Nephron (organoid): ENCODE measurements around the gene AP2S1.
A peak's percentile ranks its signal among the peaks of the same experiment; 100 is the strongest.

Experiments used
- H3K27ac Mint-ChIP-seq, 3 experiments: 2 replicates each; pipeline ENCODE4 v1.8.0; 2020; ENCODE audit warnings: mixed read lengths in 3 of 3, mild to moderate bottlenecking in 2 of 3, moderate library complexity in 1 of 3
- H3K27me3 Mint-ChIP-seq: 2 replicates; pipeline ENCODE4 v1.8.0; 2021; ENCODE audit warnings: low read depth, mild to moderate bottlenecking, moderate library complexity, mixed read lengths
- H3K36me3 Mint-ChIP-seq: 2 replicates; pipeline ENCODE4 v1.8.0; 2020; ENCODE audit warnings: low read depth, mixed read lengths
- H3K4me1 Mint-ChIP-seq: 2 replicates; pipeline ENCODE4 v1.8.0; 2020; ENCODE audit warnings: mixed read lengths
- H3K4me3 Mint-ChIP-seq, 3 experiments: 2 replicates each; pipeline ENCODE4 v1.8.0; 2020; ENCODE audit warnings: mild to moderate bottlenecking in 3 of 3, mixed read lengths in 3 of 3, moderate library complexity in 2 of 3
- H3K9me3 Mint-ChIP-seq: 2 replicates; pipeline ENCODE4 v1.8.0; 2020; ENCODE audit warnings: mixed read lengths
- TF ChIP-seq, protein P1 (sequence below), 3 experiments: fragments of 200-600 bp; sonication (generic); IDR thresholded peaks; one replicate each; pipeline ENCODE4 v1.5.0; 2021; ENCODE audit warnings: antibody characterized with exemption in 3 of 3; ENCODE audit not compliant: unreplicated experiment in 3 of 3

Gene AP2S1

DNA sequence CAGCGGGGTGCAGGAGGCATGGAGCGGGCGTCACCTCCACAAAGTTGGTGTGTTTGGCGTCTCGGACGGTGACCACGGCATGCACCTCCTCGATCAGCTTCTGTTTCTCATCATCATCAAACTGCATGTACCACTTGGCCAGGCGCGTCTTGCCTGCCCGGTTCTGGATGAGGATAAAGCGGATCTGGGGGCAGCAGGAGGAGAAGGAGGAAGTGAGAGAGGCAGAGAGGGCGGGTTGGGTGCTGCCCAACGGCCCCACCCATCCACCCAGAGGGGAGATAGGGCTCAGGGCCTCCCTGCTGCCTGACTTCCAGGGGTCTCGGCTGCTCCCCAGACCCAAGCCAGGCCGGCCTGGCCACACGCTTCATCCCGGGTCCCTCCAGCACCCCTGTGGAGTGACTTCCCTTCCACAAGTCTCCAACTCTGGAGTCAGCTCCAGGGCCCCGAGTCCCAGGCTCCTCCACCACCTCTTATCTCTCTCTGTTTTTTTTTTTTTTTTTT, 4.6 kb downstream of the AP2S1 start:
- Mint-ChIP-seq H3K27ac (peak overlapping the region in 1 of 3 experiments; percentile 18), H3K4me3 (peak overlapping the region in 1 of 3 experiments; percentile 54), H3K36me3 (peaks cover 32% of the 10 kb centered on the region), H3K27me3 (no peaks in the 10 kb centered on the region), H3K9me3 (no peaks in the 10 kb centered on the region), H3K4me1 (peaks cover 18% of the 10 kb centered on the region)
- TF ChIP-seq, protein P1, sequence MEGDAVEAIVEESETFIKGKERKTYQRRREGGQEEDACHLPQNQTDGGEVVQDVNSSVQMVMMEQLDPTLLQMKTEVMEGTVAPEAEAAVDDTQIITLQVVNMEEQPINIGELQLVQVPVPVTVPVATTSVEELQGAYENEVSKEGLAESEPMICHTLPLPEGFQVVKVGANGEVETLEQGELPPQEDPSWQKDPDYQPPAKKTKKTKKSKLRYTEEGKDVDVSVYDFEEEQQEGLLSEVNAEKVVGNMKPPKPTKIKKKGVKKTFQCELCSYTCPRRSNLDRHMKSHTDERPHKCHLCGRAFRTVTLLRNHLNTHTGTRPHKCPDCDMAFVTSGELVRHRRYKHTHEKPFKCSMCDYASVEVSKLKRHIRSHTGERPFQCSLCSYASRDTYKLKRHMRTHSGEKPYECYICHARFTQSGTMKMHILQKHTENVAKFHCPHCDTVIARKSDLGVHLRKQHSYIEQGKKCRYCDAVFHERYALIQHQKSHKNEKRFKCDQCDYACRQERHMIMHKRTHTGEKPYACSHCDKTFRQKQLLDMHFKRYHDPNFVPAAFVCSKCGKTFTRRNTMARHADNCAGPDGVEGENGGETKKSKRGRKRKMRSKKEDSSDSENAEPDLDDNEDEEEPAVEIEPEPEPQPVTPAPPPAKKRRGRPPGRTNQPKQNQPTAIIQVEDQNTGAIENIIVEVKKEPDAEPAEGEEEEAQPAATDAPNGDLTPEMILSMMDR (IDR thresholded peaks at IDR 0.05; ENCODE audit: unreplicated experiment in 3 of 3), result no peak

DNA sequence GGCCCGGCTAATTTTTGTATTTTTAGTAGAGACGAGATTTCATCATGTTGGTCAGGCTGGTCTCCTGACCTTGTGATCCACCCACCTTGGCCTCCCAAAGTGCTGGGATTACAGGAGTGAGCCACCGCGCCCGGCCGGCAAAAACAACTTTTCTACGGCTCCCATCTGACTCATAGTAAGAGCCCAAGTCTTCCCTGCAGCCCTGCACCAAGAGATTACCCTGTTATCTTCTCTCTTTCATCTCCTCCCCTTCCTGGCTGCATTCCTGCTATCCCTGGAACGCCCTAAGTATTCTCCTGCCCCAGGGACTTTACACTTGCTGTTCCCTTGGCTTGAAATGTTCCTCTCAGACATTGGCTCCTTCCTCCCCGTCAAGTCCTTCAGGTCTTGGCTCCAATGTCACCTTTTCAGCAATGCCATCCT, 6.6 kb downstream of the AP2S1 start:
- H3K27ac Mint-ChIP-seq, result no peak overlapping the region
- no peaks in the 10 kb centered on the region for H3K27me3 Mint-ChIP-seq
- peaks cover under 1% of the 10 kb centered on the region for H3K4me1 Mint-ChIP-seq
- H3K36me3 Mint-ChIP-seq, result peaks cover 36% of the 10 kb centered on the region
- H3K4me3 Mint-ChIP-seq, result no peak overlapping the region
- H3K9me3 Mint-ChIP-seq, result no peaks in the 10 kb centered on the region
- TF ChIP-seq, protein P1 (IDR thresholded peaks at IDR 0.05; ENCODE audit: unreplicated experiment in 3 of 3), result no peak

DNA sequence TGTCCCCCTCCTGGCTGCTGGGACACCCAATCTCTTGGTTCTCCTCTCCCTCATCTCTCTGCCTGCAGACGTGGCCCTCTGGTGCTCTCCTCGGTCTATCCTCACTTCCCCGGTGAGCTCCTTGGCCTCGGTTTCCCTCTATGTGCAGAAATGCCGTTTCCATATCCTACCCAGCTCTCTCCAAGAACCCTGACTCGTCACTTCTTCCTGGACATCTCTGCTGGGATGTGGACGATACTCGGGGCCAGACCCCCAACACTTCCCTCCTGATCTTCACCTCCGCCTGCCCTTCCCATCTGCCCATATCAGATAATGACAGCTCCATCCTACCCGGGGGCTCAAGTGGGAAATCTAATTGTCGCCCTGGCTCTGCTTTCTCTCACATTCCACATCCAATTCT, 7.9 kb downstream of the AP2S1 start:
- no peaks in the 10 kb centered on the region for H3K4me1 Mint-ChIP-seq
- H3K4me3 Mint-ChIP-seq, result no peak overlapping the region
- H3K27me3 Mint-ChIP-seq, result no peaks in the 10 kb centered on the region
- peaks cover 43% of the 10 kb centered on the region for H3K36me3 Mint-ChIP-seq
- H3K9me3 Mint-ChIP-seq, result no peaks in the 10 kb centered on the region
- H3K27ac Mint-ChIP-seq, result no peak overlapping the region
- TF ChIP-seq, protein P1 (IDR thresholded peaks at IDR 0.05; ENCODE audit: unreplicated experiment in 3 of 3), result no peak

DNA sequence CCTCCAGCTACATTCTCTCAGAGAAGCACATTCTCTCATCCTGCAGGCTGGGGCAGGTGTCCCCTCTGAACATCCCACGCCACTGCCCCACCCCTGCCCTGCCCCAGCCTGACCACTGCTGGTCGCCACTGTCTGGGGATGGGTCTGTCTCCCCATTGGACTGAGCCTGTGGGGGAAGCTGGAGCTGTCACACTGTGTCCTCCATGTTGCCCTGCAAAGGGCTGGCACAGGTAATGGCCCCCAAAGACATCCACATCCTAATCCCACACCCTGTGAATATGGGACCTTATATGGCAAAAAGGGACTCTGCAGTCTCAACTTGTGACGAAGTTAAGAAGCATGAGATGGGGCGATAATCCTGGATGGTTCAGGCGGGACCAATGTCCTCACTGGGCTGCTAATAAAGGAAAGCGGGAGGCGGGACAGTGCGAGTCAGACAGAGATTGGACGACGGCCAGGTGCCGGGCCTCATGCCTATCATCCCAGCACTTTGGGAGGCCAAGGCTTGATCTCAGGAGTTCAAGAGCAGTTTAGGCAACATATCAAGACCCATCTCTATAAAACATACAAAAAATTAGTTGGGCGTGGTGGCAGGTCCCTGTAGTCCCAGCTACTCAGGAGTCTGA, 9.1 kb downstream of the AP2S1 start:
- Mint-ChIP-seq H3K36me3 (peaks cover 41% of the 10 kb centered on the region), H3K4me3 (no peak overlapping the region), H3K4me1 (no peaks in the 10 kb centered on the region), H3K27ac (peak overlapping the region in 1 of 3 experiments; percentile 48), H3K9me3 (no peaks in the 10 kb centered on the region), H3K27me3 (no peaks in the 10 kb centered on the region)
- TF ChIP-seq, protein P1 (IDR thresholded peaks at IDR 0.05; ENCODE audit: unreplicated experiment in 3 of 3), result no peak

DNA sequence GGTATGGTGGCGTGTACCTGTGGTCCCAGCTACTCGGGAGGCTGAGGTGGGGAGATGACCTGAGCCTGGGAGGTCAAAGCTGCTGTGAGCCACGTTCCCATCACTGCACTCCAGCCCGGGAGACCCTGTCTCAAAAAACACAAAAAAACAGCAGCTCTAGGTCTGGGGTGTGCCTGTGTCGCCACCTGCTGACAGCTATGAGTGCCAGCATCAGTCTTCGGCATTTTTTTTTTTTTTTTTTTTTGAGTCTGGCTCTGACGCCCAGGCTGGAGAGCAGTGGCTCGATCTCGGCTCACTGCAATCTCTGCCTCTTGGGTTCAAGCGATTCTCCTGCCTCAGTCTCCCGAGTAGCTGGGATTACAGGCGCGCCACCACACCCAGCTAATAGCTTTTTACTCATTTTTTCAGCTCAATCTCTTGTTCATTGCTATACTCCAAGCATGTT, 10.1 kb downstream of the AP2S1 start:
- Mint-ChIP-seq H3K27me3 (no peaks in the 10 kb centered on the region), H3K36me3 (peaks cover 42% of the 10 kb centered on the region), H3K4me3 (no peak overlapping the region)

More for the DNA sequence above, 10.1 kb downstream of the AP2S1 start:
- Mint-ChIP-seq H3K9me3 (no peaks in the 10 kb centered on the region), H3K4me1 (no peaks in the 10 kb centered on the region), H3K27ac (no peak overlapping the region)
- TF ChIP-seq, protein P1 (IDR thresholded peaks at IDR 0.05; ENCODE audit: unreplicated experiment in 3 of 3), result peak; percentile 83 to 87 (median 84)
